ENCODE results near the gene HK1.

DNA sequence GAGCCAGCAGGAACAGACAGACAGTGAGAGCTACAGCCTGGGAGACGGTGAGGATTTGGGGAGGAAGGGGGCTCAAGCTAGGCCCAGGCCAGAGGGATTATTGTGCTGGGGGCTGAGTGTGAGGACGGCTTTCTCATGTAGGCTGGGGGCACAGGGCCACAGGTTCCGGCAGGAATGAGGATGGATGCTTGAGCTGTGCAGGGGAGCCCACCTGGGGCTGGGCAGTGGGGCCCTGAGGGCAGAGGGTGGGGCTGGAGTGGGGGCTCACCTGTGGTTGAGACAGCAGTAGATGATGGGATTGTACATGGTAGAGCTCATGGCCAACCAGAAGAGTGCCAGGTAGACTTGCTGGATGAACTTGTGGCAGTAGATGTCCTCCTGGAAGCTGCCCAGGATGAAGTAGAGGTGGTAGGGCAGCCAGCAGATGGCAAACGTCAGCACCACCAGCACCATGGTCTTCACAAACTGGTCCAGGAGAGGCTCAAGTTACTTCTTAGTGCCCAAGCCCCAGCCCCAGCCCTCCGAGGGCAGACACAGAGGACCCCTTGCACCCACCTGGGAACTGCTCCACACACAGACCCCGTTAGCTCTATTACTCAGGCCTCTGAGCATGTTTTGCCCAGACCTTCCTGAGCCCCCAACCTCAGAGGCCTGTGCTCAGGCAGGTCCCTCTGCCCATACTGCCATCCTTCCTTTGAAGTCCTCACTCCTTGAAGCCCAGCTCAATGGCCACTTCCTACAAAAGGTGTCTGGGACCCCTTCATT, 128.7 kb downstream of the HK1 start:
- TF ChIP-seq, protein P1, sequence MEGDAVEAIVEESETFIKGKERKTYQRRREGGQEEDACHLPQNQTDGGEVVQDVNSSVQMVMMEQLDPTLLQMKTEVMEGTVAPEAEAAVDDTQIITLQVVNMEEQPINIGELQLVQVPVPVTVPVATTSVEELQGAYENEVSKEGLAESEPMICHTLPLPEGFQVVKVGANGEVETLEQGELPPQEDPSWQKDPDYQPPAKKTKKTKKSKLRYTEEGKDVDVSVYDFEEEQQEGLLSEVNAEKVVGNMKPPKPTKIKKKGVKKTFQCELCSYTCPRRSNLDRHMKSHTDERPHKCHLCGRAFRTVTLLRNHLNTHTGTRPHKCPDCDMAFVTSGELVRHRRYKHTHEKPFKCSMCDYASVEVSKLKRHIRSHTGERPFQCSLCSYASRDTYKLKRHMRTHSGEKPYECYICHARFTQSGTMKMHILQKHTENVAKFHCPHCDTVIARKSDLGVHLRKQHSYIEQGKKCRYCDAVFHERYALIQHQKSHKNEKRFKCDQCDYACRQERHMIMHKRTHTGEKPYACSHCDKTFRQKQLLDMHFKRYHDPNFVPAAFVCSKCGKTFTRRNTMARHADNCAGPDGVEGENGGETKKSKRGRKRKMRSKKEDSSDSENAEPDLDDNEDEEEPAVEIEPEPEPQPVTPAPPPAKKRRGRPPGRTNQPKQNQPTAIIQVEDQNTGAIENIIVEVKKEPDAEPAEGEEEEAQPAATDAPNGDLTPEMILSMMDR (conservative IDR thresholded peaks at IDR 0.05; ENCODE audit: low read length), result no peak
- TF ChIP-seq EZH2phosphoT487 (IDR thresholded peaks at IDR 0.05; ENCODE audit: borderline replicate concordance, low read depth, low read length), result no peak
